HEK293T (cell line): ENCODE measurements around the gene EYS.

Experiments used
- CTCF ChIA-PET: fragments of 350-600 bp; formaldehyde crosslinking; extraction: SDS; loops from one replicate; lab custom pipeline; 2021; ENCODE audit warnings: antibody characterized with exemption, inconsistent platforms; lab: Yijun Ruan, JAX
- POLR2A ChIA-PET: fragments of 350-600 bp; formaldehyde crosslinking; extraction: SDS; loops from one replicate; lab custom pipeline; 2020; ENCODE audit warnings: antibody characterized with exemption, inconsistent platforms; lab: Yijun Ruan, JAX
- DNase-seq: peaks from one replicate; pipeline ENCODE4 v3.0.0; 2012; ENCODE audit warnings: mixed read lengths; ENCODE audit errors: extremely low spot score
- ARNT ChIP-seq: fragments of 450-650 bp; IDR thresholded peaks from 2 replicates; pipeline ENCODE4 v1.6.1; 2017; ENCODE audit warnings: mild to moderate bottlenecking
- BHLHE40 ChIP-seq: fragments of 450-650 bp; IDR thresholded peaks from 2 replicates; pipeline ENCODE4 v1.6.1; 2016; ENCODE audit warnings: mild to moderate bottlenecking, moderate library complexity, borderline replicate concordance
- CTBP1 ChIP-seq: fragments of 450-650 bp; IDR thresholded peaks from 2 replicates; pipeline ENCODE4 v1.6.1; 2016; ENCODE audit warnings: borderline replicate concordance
- ELF4 ChIP-seq: fragments of 450-650 bp; IDR thresholded peaks from 2 replicates; pipeline ENCODE4 v1.6.1; 2017; ENCODE audit warnings: antibody characterized with exemption
- FOXA1 ChIP-seq: fragments of 450-650 bp; IDR thresholded peaks from 2 replicates; pipeline ENCODE4 v1.6.1; 2016; ENCODE audit warnings: mild to moderate bottlenecking
- FOXK2 ChIP-seq: fragments of 450-650 bp; IDR thresholded peaks from 2 replicates; pipeline ENCODE4 v1.6.1; 2016; ENCODE audit warnings: mild to moderate bottlenecking
- FOXM1 ChIP-seq: fragments of 450-650 bp; IDR thresholded peaks from 2 replicates; pipeline ENCODE4 v1.6.1; 2017; ENCODE audit warnings: mild to moderate bottlenecking, borderline replicate concordance
- HDGF ChIP-seq: fragments of 450-650 bp; IDR thresholded peaks from 2 replicates; pipeline ENCODE4 v1.6.1; 2017; ENCODE audit warnings: antibody characterized with exemption, borderline replicate concordance
- L3MBTL2 ChIP-seq: fragments of 450-650 bp; conservative IDR thresholded peaks from 2 replicates; pipeline ENCODE4 v1.6.1; 2016; ENCODE audit warnings: mild to moderate bottlenecking
- LEF1 ChIP-seq: fragments of 450-650 bp; IDR thresholded peaks from 2 replicates; pipeline ENCODE4 v1.6.1; 2017; ENCODE audit warnings: mild to moderate bottlenecking, borderline replicate concordance
- NFRKB ChIP-seq: fragments of 450-650 bp; IDR thresholded peaks from 2 replicates; pipeline ENCODE4 v1.6.1; 2016; ENCODE audit warnings: mild to moderate bottlenecking, moderate library complexity
- PKNOX1 ChIP-seq: fragments of 450-650 bp; IDR thresholded peaks from 2 replicates; pipeline ENCODE4 v1.6.1; 2016
- SP1 ChIP-seq: fragments of 450-650 bp; IDR thresholded peaks from 2 replicates; pipeline ENCODE4 v1.6.1; 2017
- SUZ12 ChIP-seq: fragments of 450-650 bp; IDR thresholded peaks from 2 replicates; pipeline ENCODE4 v1.6.1; 2016; ENCODE audit warnings: mild to moderate bottlenecking
- TARDBP ChIP-seq: fragments of 450-650 bp; IDR thresholded peaks from 2 replicates; pipeline ENCODE4 v1.6.1; 2016
- ZNF384 ChIP-seq: fragments of 450-650 bp; IDR thresholded peaks from 2 replicates; pipeline ENCODE4 v1.6.1; 2016

Gene EYS

DNA sequence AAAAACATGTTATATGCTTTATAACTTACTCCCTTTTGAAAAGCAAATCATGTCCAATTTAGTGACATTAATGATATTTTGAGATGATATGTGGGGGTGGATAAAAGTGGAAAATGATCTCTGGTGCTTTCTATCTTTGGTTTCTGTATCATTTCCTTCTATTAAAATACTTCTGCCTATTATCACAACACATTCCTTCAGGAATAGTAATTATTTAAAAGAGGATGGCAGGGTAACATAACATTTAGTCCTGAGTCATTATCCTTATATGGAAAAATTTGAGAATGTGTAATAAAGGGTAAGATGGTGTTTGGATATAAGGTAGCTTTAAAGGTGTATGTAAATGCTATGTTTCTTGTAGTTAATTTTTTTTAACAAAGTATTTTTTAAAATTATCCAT is 1413.7 kb downstream of the EYS start:
- POLR2A ChIA-PET = no interaction called here
- TF ChIP-seq TARDBP (no peak), HDGF (no peak), SUZ12 (no peak), FOXA1 (no peak), LEF1 (no peak), FOXK2 (no peak), BHLHE40 (no peak), CTBP1 (no peak), L3MBTL2 (no peak), SP1 (no peak), ZNF384 (no peak), PKNOX1 (no peak), FOXM1 (no peak), NFRKB (no peak), ARNT (no peak), ELF4 (no peak)
- CTCF ChIA-PET = no interaction called here
- DNase-seq = no peak

DNA sequence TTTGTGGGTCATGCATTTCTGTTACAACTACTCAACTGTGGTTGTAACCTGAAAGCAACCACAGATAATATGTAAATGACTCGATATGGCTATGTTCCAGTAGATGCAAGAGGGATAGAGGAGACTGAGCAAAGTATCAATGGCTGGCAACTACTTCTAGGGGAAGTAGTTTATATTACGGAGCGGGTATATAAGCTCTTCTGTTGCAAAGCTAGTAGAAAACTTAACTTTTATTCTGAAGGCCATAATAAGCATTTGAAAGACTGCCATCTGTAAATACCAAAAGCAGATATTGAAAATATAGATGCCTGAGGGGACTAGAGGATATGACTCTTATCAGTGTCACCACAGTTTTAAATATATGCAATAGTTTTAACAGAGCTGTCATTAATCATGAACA is 1416.2 kb downstream of the EYS start:
- ChIA-PET POLR2A (no interaction called here), CTCF (no interaction called here)
- TF ChIP-seq LEF1 = no peak
- DNase-seq = no peak

GRCh38 chr6:64289931-64290330 is 1417.1 kb downstream of the EYS start:
- no peak for DNase-seq
- ChIA-PET CTCF (no interaction called here), POLR2A (no interaction called here)
- no peak for TF ChIP-seq ZNF384

- DNase-seq = no peak
- no peak for TF ChIP-seq HDGF
- no peak for TF ChIP-seq SUZ12
- TF ChIP-seq FOXK2 = no peak
- TF ChIP-seq CTBP1 = no peak
- no peak for TF ChIP-seq NFRKB
- no peak for TF ChIP-seq BHLHE40
- TF ChIP-seq ELF4 = no peak
- no peak for TF ChIP-seq L3MBTL2
- TF ChIP-seq SP1 = no peak
- TF ChIP-seq FOXA1 = no peak
- TF ChIP-seq PKNOX1 = no peak
- no peak for TF ChIP-seq LEF1
- TF ChIP-seq ZNF384 = no peak
- no peak for TF ChIP-seq TARDBP
- no peak for TF ChIP-seq FOXM1
- TF ChIP-seq ARNT = no peak
- ChIA-PET POLR2A (no interaction called here), CTCF (no interaction called here)
These were observed 1418.7 kb downstream of the EYS start for GRCh38 chr6:64288351-64288750.

GRCh38 chr6:64281167-64281566 is 1425.9 kb downstream of the EYS start:
- TF ChIP-seq SUZ12 (no peak), NFRKB (no peak), ARNT (no peak), TARDBP (no peak), ELF4 (no peak), BHLHE40 (no peak), FOXA1 (no peak), SP1 (no peak), PKNOX1 (no peak), CTBP1 (no peak), LEF1 (no peak), ZNF384 (no peak)
- ChIA-PET POLR2A (no interaction called here), CTCF (no interaction called here)
- no peak for DNase-seq

GRCh38 chr6:64280569-64280968 is 1426.5 kb downstream of the EYS start:
- TF ChIP-seq FOXA1 (no peak), CTBP1 (no peak), LEF1 (no peak), NFRKB (no peak), BHLHE40 (no peak), FOXK2 (no peak), L3MBTL2 (no peak), SP1 (no peak), TARDBP (no peak), PKNOX1 (no peak), FOXM1 (no peak), ARNT (no peak), SUZ12 (no peak), ELF4 (no peak), ZNF384 (no peak), HDGF (no peak)
- peak; percentile 19 for DNase-seq
- ChIA-PET CTCF (interaction anchor here (0.5 kb wide), 1 partner anchor 427 kb away, joined by 3 read pairs; no protein-coding TSS in a partner anchor), POLR2A (no interaction called here)

DNA sequence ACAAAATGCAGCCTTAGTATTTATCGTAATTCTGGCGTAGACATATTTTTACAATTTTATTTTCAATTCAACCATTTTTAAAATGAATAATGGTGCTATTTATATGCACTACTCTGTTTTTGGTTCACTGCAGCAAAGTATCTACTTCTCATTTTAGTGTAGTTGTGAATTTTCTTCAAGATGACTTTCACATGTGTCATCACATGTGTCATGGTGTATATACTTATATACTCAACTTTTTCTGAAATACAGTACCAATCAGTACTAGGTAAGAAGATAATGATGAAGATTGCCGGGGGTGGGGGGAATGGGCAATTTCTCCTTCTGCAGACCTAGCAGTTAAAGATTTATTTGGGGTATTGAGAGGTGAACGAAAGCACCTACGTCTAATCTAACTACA is 1436.9 kb downstream of the EYS start:
- CTCF ChIA-PET = no interaction called here
- no peak for DNase-seq
- POLR2A ChIA-PET = no interaction called here
- TF ChIP-seq ARNT (no peak), FOXK2 (no peak), FOXA1 (no peak), CTBP1 (no peak), ZNF384 (no peak), ELF4 (no peak), FOXM1 (no peak), HDGF (no peak), SUZ12 (no peak), TARDBP (no peak), NFRKB (no peak), LEF1 (no peak), PKNOX1 (no peak), SP1 (no peak), BHLHE40 (no peak), L3MBTL2 (no peak)
